HepG2 (cell line): ENCODE results near the gene ZBTB9. TPM values are rescaled to one million over a fixed set of nuclear protein-coding genes. Genes with fewer than 3 reads are reported as not detected.

ENCODE experiments used
- CSRNP2 ChIP-seq: sonication (generic); formaldehyde crosslinking; conservative IDR thresholded peaks from 2 replicates; pipeline ENCODE4 v1.8.0; 2022; ENCODE audit warnings: low read depth, missing genetic modification reagents
- PRMT3 ChIP-seq: sonication (generic); formaldehyde crosslinking; IDR thresholded peaks from 2 replicates; pipeline ENCODE4 v1.8.1; 2022; ENCODE audit warnings: low read depth, mild to moderate bottlenecking, moderate library complexity, missing genetic modification reagents, borderline replicate concordance
- RFX3 ChIP-seq: IDR thresholded peaks from 2 replicates; pipeline ENCODE4 v1.6.1; 2016; ENCODE audit warnings: missing biosample characterization, missing genetic modification reagents
- ZBTB40 ChIP-seq, 2 experiments: fragments of 450-650 bp in 1 of 2; sonication (generic) in 1 of 2; formaldehyde crosslinking in 1 of 2; IDR thresholded peaks; 2 replicates each; pipeline versions ENCODE4 v1.6.1 to v1.8.0; 2016 to 2022; ENCODE audit warnings: antibody characterized with exemption in 1 of 2, mild to moderate bottlenecking in 1 of 2, missing genetic modification reagents in 1 of 2
- ZBTB43 ChIP-seq: sonication (generic); formaldehyde crosslinking; conservative IDR thresholded peaks from 2 replicates; pipeline ENCODE4 v1.4.0; 2020; ENCODE audit warnings: missing genetic modification reagents
- ZNF574 ChIP-seq: sonication (generic); formaldehyde crosslinking; IDR thresholded peaks from 2 replicates; pipeline ENCODE4 v1.4.0; 2020; ENCODE audit warnings: missing genetic modification reagents
- ZNF589 ChIP-seq: sonication (generic); formaldehyde crosslinking; conservative IDR thresholded peaks from 2 replicates; pipeline ENCODE4 v1.8.0; 2022; ENCODE audit warnings: mild to moderate bottlenecking, moderate library complexity, missing genetic modification reagents
- ZNF7 ChIP-seq: IDR thresholded peaks from 2 replicates; pipeline ENCODE4 v1.6.1; 2016; ENCODE audit warnings: missing biosample characterization, missing genetic modification reagents
- polyA plus RNA-seq, 8 experiments: library from polyadenylated mRNA; depleted of rRNA in 3 of 8; stranded (reverse) in 7 of 8; unstranded in 1 of 8; fragments of >200 nt; fragmentation: Illumina TruSeq in 4 of 8; extraction: Trizol in 4 of 8; gene quantifications; 2 replicates each; pipeline versions ENCODE4 v1.2.1 to v1.2.3, GENCODE V29; 2011 to 2016; ENCODE audit warnings: low read depth in 4 of 8, missing spikeins in 1 of 8, mixed read lengths in 1 of 8; ENCODE audit not compliant: insufficient read depth in 1 of 8
- total RNA-seq, 5 experiments: library from RNA; depleted of rRNA; stranded (reverse); fragments of >200 nt; fragmentation: Illumina TruSeq; extraction: Trizol; gene quantifications; 2 replicates each; pipeline ENCODE4 v1.2.3, GENCODE V29; 2016; ENCODE audit warnings: low read depth in 1 of 5

ZBTB9 gene
- total and polyA plus RNA-seq, 2 of the 13 experiments (the other 11 are each of a cell fraction or from before 2014, with no cell fraction given), result 5.3 to 9.2 TPM

GRCh38 chr6:33454009-33454946, at the start of gene ZBTB9 (continued):
- TF ChIP-seq ZNF574 (CRISPR knock-in tag), result peak; percentile 95
- peak; percentile 55; the same call in 1 of the 2 replicates for TF ChIP-seq ZBTB40 (IDR thresholded peaks at IDR 0.05)
- peak; percentile 80 for TF ChIP-seq ZBTB40 (CRISPR knock-in tag; IDR thresholded peaks at IDR 0.05)
- peak; percentile 94; the same call in 1 of the 2 replicates for TF ChIP-seq ZNF589 (CRISPR knock-in tag)
- no peak; the same call in 1 of the 2 replicates for TF ChIP-seq ZNF7 (CRISPR knock-in tag)
- peak; percentile 75; the same call in 1 of the 2 replicates for TF ChIP-seq CSRNP2 (CRISPR knock-in tag)
- TF ChIP-seq ZBTB43 (CRISPR knock-in tag), result peak; percentile 80
- TF ChIP-seq RFX3 (CRISPR knock-in tag), result peak; percentile 31; the same call in 1 of the 2 replicates
- peak; percentile 81; the same call in 1 of the 2 replicates for TF ChIP-seq PRMT3 (CRISPR knock-in tag)
